Esophagus (tissue), 2 donors: ENCODE data around the gene IFNGR2. TPM values are rescaled to one million over a fixed set of nuclear protein-coding genes. Genes with fewer than 3 reads are reported as not detected.
"Not testable (repeated sequence)": the region's sequence is repeated elsewhere in the genome, so short reads cannot be mapped to it uniquely, and the experiment has no call there.

Source experiments
- H3K27ac ChIP-seq, 2 donors: one replicate each; pipeline ENCODE4 v1.5.1; 2013; ENCODE audit warnings: low read depth in 2 of 2, mild to moderate bottlenecking in 2 of 2, inconsistent platforms in 1 of 2, low read length in 1 of 2, moderate library complexity in 1 of 2
- H3K27me3 ChIP-seq, 2 donors: one replicate each; pipeline ENCODE4 v1.6.1; 2013; ENCODE audit warnings: low read length in 2 of 2, control low read depth in 1 of 2, mild to moderate bottlenecking in 1 of 2; ENCODE audit not compliant: insufficient read depth in 2 of 2, control insufficient read depth in 1 of 2
- H3K36me3 ChIP-seq, 2 donors: one replicate each; pipeline ENCODE4 v1.6.1; 2013; ENCODE audit warnings: low read length in 1 of 2; ENCODE audit not compliant: control insufficient read depth in 2 of 2, insufficient read depth in 2 of 2
- H3K4me1 ChIP-seq, 2 donors: one replicate each; pipeline ENCODE4 v1.6.1; 2013; ENCODE audit warnings: low read length in 1 of 2; ENCODE audit not compliant: control insufficient read depth in 2 of 2, insufficient read depth in 2 of 2
- H3K4me3 ChIP-seq, 2 donors: one replicate each; pipeline ENCODE4 v1.5.1; 2013; ENCODE audit warnings: low read length in 2 of 2, mild to moderate bottlenecking in 2 of 2, low read depth in 1 of 2, moderate library complexity in 1 of 2
- H3K9me3 ChIP-seq, 2 donors: one replicate each; pipeline ENCODE4 v1.6.1; 2013; ENCODE audit warnings: mild to moderate bottlenecking in 2 of 2, low read depth in 1 of 2, low read length in 1 of 2, moderate library complexity in 1 of 2; ENCODE audit not compliant: control insufficient read depth in 2 of 2, insufficient read depth in 1 of 2
- WGBS, 2 donors: extraction: QIAGEN DNeasy Blood & Tissue Kit; methylation state at CpG; one replicate each; pipeline ENCODE4 v1.1.7; 2013; 5-methylcytosine and 5-hydroxymethylcytosine counted together
- polyA plus RNA-seq, 2 donors: library from polyadenylated mRNA; stranded (reverse); fragments of 200-250 nt; gene quantifications; one replicate each; pipeline ENCODE4 v1.2.3, GENCODE V29; 2013
- donor health status: healthy with polysubstance abuse.
- donor health status: Bipolar disorder and iron deficiency.

Gene IFNGR2
- polyA plus RNA-seq, 2 donors: 44.9 to 52.5 TPM

GRCh38 chr21:33444499-33444898, 41.3 kb downstream of the IFNGR2 start:
- Histone ChIP-seq H3K4me1 (no peaks in the 10 kb centered on the region), H3K27ac (no peak overlapping the region), H3K36me3 (peaks cover 0 to 4% of the 10 kb centered on the region in 2 donors), H3K9me3 (no peaks in the 10 kb centered on the region), H3K4me3 (no peak overlapping the region), H3K27me3 (no peaks in the 10 kb centered on the region)
- 43 to 63% methylated on average over 2 of the region's 2 CpGs for WGBS, 2 donors

GRCh38 chr21:33446620-33447019, 43.4 kb downstream of the IFNGR2 start:
- not testable (repeated sequence) for H3K9me3 ChIP-seq, H3K27me3 ChIP-seq, H3K36me3 ChIP-seq, H3K4me1 ChIP-seq, H3K4me3 ChIP-seq, H3K27ac ChIP-seq
- 96 to 98% methylated on average over 6 of the region's 6 CpGs for WGBS, 2 donors

DNA sequence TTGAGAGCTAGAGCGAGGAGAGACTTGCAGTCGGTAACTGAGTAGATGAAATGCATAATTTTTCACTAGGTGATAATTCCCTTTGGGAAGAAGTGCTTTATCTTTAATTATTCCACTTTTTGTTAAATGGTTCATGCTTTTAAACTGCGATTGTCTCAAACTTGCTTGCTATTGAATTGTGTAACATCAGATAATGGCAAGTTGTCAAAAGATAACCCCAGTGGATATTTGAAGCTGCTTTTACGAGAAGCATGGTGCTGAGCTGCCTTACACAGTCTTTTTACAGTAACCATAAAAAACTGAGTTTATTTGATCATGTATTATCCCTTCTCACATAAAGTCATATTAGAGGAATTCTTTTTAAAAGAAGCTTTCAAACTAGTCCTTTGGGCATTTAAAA, 46.4 kb downstream of the IFNGR2 start:
- Histone ChIP-seq H3K36me3 (peaks cover 0 to 3% of the 10 kb centered on the region in 2 donors), H3K4me1 (no peaks in the 10 kb centered on the region), H3K4me3 (no peak overlapping the region), H3K27ac (no peak overlapping the region), H3K9me3 (no peaks in the 10 kb centered on the region), H3K27me3 (no peaks in the 10 kb centered on the region)
- WGBS, 2 donors: 88 to 93% methylated on average over 4 of the region's 4 CpGs

- no peak overlapping the region for H3K4me3 ChIP-seq
- no peak overlapping the region for H3K27ac ChIP-seq
- no peaks in the 10 kb centered on the region for H3K4me1 ChIP-seq
- WGBS, 2 donors: 75 to 78% methylated on average over 1 of the region's 1 CpG
- H3K36me3 ChIP-seq: peaks cover 0 to 3% of the 10 kb centered on the region in 2 donors
- no peaks in the 10 kb centered on the region for H3K9me3 ChIP-seq
- H3K27me3 ChIP-seq: no peaks in the 10 kb centered on the region
Observed at GRCh38 chr21:33451634-33452071, 48.4 kb downstream of the IFNGR2 start.

DNA sequence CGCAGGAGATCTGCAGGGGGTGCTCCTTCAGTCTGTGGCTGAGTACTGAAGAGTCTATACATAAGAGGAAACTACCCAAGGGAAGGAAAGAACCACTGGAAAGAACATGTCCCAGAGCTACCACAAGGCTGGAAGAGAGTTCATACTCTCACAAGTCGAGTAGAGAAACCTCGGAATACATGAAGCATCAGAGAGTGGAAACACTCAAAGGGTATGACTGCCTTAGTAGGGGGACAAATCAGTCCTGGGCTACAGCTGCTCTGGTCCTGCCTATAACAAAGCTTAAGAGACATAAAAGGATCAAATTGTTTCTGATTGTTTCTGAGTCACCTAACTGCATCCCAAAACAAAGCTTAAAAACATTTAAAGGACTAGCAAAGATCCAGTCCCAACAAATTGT, 49.1 kb downstream of the IFNGR2 start:
- Histone ChIP-seq H3K27me3 (no peaks in the 10 kb centered on the region), H3K4me3 (no peak overlapping the region), H3K36me3 (peaks cover 0 to 3% of the 10 kb centered on the region in 2 donors), H3K4me1 (no peaks in the 10 kb centered on the region), H3K9me3 (no peaks in the 10 kb centered on the region), H3K27ac (no peak overlapping the region)
- WGBS, 2 donors: 87 to 91% methylated on average over 3 of the region's 3 CpGs

GRCh38 chr21:33455686-33456446, 52.7 kb downstream of the IFNGR2 start:
- Histone ChIP-seq H3K27ac (no peak overlapping the region), H3K4me1 (no peaks in the 10 kb centered on the region), H3K36me3 (peaks cover 0 to 3% of the 10 kb centered on the region in 2 donors), H3K4me3 (no peak overlapping the region), H3K9me3 (no peaks in the 10 kb centered on the region), H3K27me3 (no peaks in the 10 kb centered on the region)
- 81 to 86% methylated on average over 6 of the region's 6 CpGs for WGBS, 2 donors

GRCh38 chr21:33458861-33459260, 55.6 kb downstream of the IFNGR2 start:
- no peaks in the 10 kb centered on the region for H3K9me3 ChIP-seq
- peaks cover 0 to 2% of the 10 kb centered on the region in 2 donors for H3K36me3 ChIP-seq
- no peaks in the 10 kb centered on the region for H3K27me3 ChIP-seq
- no peak overlapping the region for H3K4me3 ChIP-seq
- no peaks in the 10 kb centered on the region for H3K4me1 ChIP-seq
- no peak overlapping the region for H3K27ac ChIP-seq
- 92 to 96% methylated on average over 3 of the region's 3 CpGs for WGBS, 2 donors

- Histone ChIP-seq H3K27ac (no peak overlapping the region), H3K9me3 (no peaks in the 10 kb centered on the region), H3K4me3 (no peak overlapping the region), H3K27me3 (no peaks in the 10 kb centered on the region), H3K4me1 (no peaks in the 10 kb centered on the region), H3K36me3 (peaks cover 0 to 2% of the 10 kb centered on the region in 2 donors)
- WGBS, 2 donors: 85 to 94% methylated on average over 5 of the region's 5 CpGs
Observed at GRCh38 chr21:33461538-33462250, 58.5 kb downstream of the IFNGR2 start.

GRCh38 chr21:33469183-33469582, 66.0 kb downstream of the IFNGR2 start:
- 85 to 91% methylated on average over 4 of the region's 4 CpGs for WGBS, 2 donors
- not testable (repeated sequence) for H3K27ac ChIP-seq, H3K36me3 ChIP-seq, H3K9me3 ChIP-seq, H3K4me3 ChIP-seq, H3K27me3 ChIP-seq, H3K4me1 ChIP-seq
